ENCODE measurements around the gene TRAPPC5. TPM values are rescaled to one million over a fixed set of nuclear protein-coding genes. Genes with fewer than 3 reads are reported as not detected.

The TRAPPC5 gene
- total and polyA plus RNA-seq, 2 experiments from 2014 or later = 78.3 to 252 TPM

DNA sequence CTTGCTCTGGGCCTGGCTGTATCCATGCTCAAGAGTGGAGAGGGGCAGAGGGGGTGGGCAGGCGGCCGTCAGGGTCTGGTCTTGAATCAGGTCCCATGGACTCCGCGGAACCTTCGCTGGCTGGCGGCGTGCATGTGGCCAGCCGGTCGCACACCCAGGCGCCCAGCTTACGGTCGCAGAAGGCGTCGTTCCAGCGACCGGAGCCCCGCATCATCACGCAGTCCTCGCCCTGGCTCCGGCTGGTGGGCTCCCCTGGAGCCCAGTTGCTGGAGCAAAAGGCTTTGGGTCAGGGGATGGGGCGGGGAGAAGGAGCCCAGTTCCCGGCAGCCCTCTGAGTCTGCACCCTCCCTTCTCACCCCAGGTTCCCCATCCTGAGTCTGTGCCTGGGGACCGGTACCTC is 8.5 kb downstream of the TRAPPC5 start (continued):
- TF ChIP-seq, protein P1, sequence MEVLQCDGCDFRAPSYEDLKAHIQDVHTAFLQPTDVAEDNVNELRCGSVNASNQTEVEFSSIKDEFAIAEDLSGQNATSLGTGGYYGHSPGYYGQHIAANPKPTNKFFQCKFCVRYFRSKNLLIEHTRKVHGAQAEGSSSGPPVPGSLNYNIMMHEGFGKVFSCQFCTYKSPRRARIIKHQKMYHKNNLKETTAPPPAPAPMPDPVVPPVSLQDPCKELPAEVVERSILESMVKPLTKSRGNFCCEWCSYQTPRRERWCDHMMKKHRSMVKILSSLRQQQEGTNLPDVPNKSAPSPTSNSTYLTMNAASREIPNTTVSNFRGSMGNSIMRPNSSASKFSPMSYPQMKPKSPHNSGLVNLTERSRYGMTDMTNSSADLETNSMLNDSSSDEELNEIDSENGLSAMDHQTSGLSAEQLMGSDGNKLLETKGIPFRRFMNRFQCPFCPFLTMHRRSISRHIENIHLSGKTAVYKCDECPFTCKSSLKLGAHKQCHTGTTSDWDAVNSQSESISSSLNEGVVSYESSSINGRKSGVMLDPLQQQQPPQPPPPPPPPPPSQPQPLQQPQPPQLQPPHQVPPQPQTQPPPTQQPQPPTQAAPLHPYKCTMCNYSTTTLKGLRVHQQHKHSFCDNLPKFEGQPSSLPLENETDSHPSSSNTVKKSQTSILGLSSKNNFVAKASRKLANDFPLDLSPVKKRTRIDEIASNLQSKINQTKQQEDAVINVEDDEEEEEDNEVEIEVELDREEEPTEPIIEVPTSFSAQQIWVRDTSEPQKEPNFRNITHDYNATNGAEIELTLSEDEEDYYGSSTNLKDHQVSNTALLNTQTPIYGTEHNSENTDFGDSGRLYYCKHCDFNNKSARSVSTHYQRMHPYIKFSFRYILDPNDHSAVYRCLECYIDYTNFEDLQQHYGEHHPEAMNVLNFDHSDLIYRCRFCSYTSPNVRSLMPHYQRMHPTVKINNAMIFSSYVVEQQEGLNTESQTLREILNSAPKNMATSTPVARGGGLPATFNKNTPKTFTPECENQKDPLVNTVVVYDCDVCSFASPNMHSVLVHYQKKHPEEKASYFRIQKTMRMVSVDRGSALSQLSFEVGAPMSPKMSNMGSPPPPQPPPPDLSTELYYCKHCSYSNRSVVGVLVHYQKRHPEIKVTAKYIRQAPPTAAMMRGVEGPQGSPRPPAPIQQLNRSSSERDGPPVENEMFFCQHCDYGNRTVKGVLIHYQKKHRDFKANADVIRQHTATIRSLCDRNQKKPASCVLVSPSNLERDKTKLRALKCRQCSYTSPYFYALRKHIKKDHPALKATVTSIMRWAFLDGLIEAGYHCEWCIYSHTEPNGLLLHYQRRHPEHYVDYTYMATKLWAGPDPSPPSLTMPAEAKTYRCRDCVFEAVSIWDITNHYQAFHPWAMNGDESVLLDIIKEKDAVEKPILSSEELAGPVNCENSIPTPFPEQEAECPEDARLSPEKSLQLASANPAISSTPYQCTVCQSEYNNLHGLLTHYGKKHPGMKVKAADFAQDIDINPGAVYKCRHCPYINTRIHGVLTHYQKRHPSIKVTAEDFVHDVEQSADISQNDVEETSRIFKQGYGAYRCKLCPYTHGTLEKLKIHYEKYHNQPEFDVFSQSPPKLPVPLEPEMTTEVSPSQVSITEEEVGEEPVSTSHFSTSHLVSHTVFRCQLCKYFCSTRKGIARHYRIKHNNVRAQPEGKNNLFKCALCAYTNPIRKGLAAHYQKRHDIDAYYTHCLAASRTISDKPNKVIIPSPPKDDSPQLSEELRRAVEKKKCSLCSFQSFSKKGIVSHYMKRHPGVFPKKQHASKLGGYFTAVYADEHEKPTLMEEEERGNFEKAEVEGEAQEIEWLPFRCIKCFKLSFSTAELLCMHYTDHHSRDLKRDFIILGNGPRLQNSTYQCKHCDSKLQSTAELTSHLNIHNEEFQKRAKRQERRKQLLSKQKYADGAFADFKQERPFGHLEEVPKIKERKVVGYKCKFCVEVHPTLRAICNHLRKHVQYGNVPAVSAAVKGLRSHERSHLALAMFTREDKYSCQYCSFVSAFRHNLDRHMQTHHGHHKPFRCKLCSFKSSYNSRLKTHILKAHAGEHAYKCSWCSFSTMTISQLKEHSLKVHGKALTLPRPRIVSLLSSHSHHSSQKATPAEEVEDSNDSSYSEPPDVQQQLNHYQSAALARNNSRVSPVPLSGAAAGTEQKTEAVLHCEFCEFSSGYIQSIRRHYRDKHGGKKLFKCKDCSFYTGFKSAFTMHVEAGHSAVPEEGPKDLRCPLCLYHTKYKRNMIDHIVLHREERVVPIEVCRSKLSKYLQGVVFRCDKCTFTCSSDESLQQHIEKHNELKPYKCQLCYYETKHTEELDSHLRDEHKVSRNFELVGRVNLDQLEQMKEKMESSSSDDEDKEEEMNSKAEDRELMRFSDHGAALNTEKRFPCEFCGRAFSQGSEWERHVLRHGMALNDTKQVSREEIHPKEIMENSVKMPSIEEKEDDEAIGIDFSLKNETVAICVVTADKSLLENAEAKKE (CRISPR knock-in tag; IDR thresholded peaks at IDR 0.05) = no peak
- TF ChIP-seq POLR2AphosphoS5 (IDR thresholded peaks at IDR 0.05; ENCODE audit: low read depth) (no peak), REST (IDR thresholded peaks at IDR 0.05; ENCODE audit: unreplicated experiment) (no peak), CREB1 (CRISPR knock-in tag; IDR thresholded peaks at IDR 0.05; ENCODE audit: low read depth) (no peak)

GRCh38 chr19:7690779-7691258 is 10.2 kb downstream of the TRAPPC5 start:
- no peak for ATAC-seq
- TF ChIP-seq ETS1 (IDR thresholded peaks at IDR 0.05) (no peak), CREB1 (CRISPR knock-in tag; IDR thresholded peaks at IDR 0.05; ENCODE audit: low read depth) (no peak), JUNB (IDR thresholded peaks at IDR 0.05; ENCODE audit: unreplicated experiment) (no peak), POLR2AphosphoS5 (IDR thresholded peaks at IDR 0.05; ENCODE audit: low read depth) (no peak), ZNF331 (CRISPR knock-in tag; IDR thresholded peaks at IDR 0.05; ENCODE audit: low read depth) (no peak), ZNF114 (CRISPR knock-in tag; IDR thresholded peaks at IDR 0.05) (no peak), STAT1 (IDR thresholded peaks at IDR 0.05; ENCODE audit: unreplicated experiment) (no peak), NANOG (IDR thresholded peaks at IDR 0.05; ENCODE audit: borderline replicate concordance) (no peak)
- TF ChIP-seq, protein P2, sequence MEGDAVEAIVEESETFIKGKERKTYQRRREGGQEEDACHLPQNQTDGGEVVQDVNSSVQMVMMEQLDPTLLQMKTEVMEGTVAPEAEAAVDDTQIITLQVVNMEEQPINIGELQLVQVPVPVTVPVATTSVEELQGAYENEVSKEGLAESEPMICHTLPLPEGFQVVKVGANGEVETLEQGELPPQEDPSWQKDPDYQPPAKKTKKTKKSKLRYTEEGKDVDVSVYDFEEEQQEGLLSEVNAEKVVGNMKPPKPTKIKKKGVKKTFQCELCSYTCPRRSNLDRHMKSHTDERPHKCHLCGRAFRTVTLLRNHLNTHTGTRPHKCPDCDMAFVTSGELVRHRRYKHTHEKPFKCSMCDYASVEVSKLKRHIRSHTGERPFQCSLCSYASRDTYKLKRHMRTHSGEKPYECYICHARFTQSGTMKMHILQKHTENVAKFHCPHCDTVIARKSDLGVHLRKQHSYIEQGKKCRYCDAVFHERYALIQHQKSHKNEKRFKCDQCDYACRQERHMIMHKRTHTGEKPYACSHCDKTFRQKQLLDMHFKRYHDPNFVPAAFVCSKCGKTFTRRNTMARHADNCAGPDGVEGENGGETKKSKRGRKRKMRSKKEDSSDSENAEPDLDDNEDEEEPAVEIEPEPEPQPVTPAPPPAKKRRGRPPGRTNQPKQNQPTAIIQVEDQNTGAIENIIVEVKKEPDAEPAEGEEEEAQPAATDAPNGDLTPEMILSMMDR (conservative IDR thresholded peaks at IDR 0.05; ENCODE audit: low read depth in 2 of 2) = no peak
- H3K4me3 Mint-ChIP-seq = no peak overlapping the region
- H3K27me3 Mint-ChIP-seq (ENCODE audit: insufficient read depth, low read depth, poor library complexity) = peaks cover 11% of the 10 kb centered on the region
- H3K9me3 Mint-ChIP-seq = no peaks in the 10 kb centered on the region
- peaks cover 4% of the 10 kb centered on the region; the same call in 1 of the 2 replicates for H3K9me2 ChIP-seq (ENCODE audit: insufficient read depth)
- H3K27me3 ChIP-seq (ENCODE audit: insufficient read depth) = 0 out of 2 replicates have a peak, but pooled peaks cover 2% of the 10 kb centered on the region
- peaks cover 3% of the 10 kb centered on the region; the same call in 1 of the 3 replicates for H3K36me3 Mint-ChIP-seq (ENCODE audit: low read depth)
- no peak for DNase-seq (ENCODE audit: low spot score)
- no peaks in the 10 kb centered on the region for H3K79me2 ChIP-seq (replicated peaks; ENCODE audit: insufficient read depth)
- H3K4me2 ChIP-seq = no peak overlapping the region
- no peaks in the 10 kb centered on the region; the same call in 2 of the 3 replicates for H3K4me1 Mint-ChIP-seq
- no peaks in the 10 kb centered on the region for H3K36me3 ChIP-seq (ENCODE audit: insufficient read depth)
- H2AFZ ChIP-seq = no peak overlapping the region
- no peaks in the 10 kb centered on the region for H3F3A ChIP-seq (replicated peaks; ENCODE audit: low read depth)
- no peak overlapping the region for H3K4me3 ChIP-seq
- no peak overlapping the region for H3K27ac ChIP-seq (ENCODE audit: low read depth)
- no peaks in the 10 kb centered on the region; the same call in 1 of the 2 replicates for H3K4me1 ChIP-seq (ENCODE audit: insufficient read depth)
- no peak overlapping the region for H3K27ac Mint-ChIP-seq
- H4K20me1 ChIP-seq (replicated peaks; ENCODE audit: insufficient read depth) = no peaks in the 10 kb centered on the region
